ENCODE data around the gene JADE1.

Gene JADE1

DNA sequence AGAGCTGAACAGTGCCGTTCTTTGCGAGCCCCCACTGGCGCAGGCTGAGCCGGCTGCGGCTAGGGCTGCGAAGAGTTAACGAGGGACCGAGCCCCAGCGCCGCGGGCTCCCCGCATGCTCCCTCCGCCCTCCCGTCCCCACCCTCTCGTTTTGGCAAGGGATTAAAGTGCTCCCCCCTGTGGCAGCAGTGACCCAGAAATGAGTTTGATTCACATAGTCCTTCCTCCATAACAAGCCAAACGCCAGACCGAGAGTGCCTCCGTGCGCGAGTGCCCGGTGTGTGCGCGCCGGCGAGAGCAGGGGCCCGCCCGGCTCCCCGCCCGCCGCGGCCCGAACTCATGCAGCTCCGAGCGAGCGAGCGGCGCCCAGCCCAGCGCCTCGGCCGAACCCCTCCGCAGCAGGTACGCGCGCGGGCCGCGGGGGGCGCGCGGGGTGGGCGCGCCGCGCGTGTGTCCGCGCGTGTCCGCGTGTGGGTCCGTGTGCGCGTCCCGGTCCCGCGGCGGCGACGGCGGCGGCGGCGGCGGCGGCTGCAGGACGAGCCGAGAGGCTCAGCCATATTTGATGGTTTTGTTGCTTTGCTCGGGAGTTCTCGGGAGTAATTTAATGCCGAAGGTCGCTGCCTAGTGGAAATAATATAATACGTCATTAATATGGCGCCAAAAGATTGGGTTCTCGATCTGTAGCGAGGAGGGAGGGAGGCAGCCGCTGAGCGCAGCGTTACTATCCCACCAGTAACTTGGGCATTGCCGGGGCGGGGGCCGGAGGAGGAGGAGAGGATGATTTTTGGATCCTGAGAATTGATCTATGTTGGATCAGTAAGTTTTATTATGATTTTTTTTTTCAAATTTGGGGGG is at the start of gene JADE1:
Gene JADE1 (plus strand): TSS at position 224 of the 854 bp plus-strand sequence. CDS start 22,059 bp downstream, outside the sequence.
- DNase-seq (ENCODE audit: low spot score): peak; percentile 91

DNA sequence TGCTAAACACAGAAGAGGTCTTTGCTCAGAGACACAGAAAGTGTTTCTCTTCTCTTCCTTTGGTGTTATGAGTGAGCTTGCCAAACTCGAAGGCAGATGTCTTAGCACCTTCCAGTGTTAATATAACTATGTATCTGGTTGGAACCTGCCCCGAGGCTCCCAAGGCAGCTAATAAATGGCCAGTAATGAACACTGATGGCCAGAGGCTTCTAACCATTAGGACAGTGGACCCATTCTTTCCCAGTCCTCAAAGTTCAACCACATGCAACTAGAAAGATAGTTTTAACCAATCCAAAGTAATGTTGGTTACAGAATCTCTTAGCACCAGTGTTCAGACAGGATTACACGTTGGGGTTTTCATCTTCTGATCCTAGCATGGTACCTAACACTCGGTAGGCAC is 42.7 kb upstream of the JADE1 start:
- DNase-seq (ENCODE audit: low spot score): peak; percentile 56

DNA sequence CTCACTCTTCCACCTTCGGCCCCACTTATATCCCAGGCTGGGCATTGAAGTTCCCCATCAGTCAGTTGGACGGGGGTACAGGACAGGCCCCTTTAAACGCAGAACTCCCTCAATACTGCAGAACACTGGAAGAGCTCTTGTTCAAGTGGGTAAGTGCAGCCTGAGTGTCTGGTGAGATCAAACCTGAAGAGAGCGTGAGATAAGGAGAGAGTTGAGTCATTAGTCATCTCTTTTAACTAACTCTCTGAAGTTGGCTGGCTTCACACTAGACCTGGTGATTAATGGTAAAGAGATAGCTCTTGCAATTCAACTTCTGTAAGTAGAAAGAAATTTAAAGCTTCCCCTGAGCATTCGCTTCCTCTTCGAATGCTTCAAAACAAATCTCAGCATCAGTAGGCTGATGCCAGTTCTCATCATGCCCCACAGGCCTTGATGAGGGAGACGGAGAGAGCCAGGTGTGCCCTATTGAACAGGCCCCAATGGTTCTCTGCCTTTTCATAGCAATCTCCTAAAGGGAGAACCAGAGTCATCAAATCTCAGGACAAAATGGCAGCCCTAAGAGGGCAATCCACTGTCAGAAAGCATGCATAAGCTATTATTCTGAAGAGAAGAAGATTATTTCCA is 41.0 kb upstream of the JADE1 start:
- DNase-seq (ENCODE audit: low spot score): no peak

DNA sequence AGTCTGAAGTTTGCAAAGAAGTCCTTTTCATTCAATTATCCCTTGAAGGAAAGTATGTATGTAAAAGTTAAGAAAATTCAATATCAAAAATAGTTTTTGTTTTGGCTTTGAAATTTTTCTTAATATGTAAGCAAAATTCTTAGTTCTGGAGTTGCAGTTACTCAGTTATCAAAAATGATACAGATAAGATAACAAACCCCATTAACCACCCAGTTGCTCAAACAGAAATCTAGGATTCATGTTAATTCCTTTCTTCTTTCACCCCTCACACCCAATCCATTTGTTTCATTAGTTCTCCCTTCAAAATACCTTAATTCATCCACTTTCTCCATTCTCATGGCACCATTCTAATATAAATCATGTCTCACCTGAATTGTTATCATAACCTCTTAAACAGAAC is 40.5 kb upstream of the JADE1 start:
- no peak for DNase-seq (ENCODE audit: low spot score)

DNA sequence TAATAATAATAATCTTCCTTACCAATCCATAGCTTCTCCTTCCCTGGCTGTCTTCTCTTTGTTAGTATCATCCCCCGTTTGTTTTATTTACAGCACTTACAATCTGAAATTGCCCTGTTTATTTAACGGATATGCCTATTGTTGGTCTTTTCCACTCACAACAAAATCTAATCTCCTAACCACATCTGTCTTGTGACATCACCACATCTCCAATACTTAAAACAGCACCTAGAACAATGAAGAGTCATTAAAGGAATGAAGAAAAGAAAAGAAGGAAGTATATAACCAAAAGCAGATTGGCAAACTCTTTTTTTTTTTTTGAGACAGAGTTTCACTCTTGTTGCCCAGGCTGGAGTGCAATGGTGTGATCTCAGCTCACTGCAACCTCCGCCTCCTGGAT is 38.7 kb upstream of the JADE1 start:
- no peak for DNase-seq (ENCODE audit: low spot score)

DNA sequence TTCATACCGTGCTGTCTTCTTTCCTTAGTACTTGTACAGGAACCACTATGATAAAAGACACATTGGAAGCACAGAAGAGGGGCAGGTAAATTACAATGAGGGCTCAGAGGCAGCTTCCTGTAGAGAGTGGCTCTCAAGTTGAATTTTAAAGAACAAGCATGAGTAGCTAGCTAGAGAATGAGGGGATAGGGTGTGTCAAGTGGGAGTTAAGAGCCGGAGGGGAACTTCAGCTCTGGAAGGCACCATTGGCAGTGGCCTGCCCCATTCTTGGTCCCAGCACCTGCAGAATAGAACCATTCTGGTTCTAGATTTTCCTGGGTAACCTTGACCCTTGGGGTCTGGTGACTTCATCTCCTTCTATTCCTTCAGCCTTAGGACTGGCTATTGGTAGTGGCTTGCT is 34.0 kb upstream of the JADE1 start:
- DNase-seq (ENCODE audit: low spot score): no peak

DNA sequence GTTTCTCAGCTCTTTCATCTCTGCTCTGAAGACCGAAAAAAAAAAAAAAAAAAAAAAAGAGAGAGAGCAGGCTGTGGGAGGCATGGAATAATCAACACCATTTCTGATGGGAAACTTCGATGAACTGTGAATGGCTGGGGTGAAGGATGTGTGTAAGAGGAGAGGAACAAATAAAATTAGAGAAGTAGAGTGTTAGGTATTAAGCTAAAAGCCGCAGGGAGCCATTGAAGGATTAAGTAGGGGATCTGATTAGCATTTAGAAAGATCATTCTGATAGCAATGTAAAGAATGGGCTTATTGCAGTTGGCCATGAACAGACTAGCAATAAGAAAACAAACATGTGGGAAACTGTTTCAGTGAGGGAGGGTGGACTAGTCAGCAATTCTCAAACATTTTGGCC is 33.6 kb upstream of the JADE1 start:
- no peak for DNase-seq (ENCODE audit: low spot score)

DNA sequence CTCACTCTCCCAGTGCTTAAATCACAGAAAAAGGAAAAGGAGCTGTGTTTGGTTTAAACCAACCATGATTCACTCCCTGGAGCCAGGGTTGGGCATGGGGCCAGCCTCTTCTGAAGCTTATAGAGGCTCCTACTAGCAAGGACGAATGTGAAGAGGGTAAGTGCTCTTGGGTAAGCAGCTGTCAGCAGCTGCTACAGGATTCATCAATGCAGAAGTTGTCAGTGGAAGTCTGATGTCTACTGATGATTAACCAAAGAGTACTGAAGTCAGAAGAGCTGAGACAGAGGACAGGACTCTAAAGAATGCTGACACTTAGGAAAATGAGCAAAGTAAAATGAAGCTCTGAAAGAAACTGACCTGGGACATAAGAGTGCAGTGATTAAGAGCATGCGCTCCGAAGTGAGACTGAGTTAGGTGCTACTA is 32.7 kb upstream of the JADE1 start:
- DNase-seq (ENCODE audit: low spot score): peak; percentile 44

DNA sequence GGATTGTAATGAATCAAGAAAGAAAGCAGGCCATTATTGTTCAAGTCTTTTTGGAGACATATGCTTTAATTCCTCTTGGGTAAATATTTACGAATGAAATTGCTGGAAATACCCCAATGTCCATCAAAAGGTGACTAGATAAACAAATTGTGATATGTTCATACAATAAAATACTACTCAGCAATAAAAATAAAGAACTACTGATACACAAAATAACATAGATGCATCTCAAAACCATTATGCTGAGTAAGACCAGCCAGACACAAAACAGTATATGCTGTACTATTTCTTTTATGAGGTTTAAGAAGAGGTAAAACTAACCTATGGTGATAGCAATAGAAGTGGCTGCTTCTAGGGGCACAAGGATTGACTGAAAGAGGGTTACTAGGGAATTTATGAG is 28.8 kb upstream of the JADE1 start:
- DNase-seq (ENCODE audit: low spot score): no peak

DNA sequence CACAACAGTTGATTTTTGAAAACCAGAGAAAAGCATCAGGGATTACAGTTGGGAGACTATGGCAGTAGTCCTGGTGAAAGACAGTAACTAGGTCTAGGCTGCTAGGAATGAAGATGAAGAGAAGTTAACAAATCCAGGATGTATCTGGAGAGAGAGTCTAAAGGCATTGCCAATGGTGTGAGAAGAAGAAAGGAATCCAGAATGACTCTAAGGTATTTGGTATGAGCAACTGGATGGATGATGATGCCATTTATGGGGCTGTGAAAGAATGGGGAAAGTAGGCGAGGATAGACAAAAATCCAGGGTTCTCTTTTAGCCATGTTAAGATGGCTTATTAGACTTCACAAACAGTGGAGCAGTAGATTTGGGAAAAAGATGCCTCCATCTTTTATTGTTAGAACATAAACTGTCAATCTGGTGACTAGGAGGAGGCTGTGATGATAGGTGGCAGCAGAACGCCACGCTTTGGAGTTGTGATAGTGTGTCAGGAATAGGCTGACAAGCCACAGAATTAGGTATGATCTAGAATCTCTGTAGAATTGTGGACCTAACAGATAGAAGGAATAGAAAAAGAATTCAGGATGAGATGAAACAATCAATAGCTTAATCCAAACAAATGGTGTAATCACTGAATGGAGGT is 27.3 kb upstream of the JADE1 start:
- no peak for DNase-seq (ENCODE audit: low spot score)

DNA sequence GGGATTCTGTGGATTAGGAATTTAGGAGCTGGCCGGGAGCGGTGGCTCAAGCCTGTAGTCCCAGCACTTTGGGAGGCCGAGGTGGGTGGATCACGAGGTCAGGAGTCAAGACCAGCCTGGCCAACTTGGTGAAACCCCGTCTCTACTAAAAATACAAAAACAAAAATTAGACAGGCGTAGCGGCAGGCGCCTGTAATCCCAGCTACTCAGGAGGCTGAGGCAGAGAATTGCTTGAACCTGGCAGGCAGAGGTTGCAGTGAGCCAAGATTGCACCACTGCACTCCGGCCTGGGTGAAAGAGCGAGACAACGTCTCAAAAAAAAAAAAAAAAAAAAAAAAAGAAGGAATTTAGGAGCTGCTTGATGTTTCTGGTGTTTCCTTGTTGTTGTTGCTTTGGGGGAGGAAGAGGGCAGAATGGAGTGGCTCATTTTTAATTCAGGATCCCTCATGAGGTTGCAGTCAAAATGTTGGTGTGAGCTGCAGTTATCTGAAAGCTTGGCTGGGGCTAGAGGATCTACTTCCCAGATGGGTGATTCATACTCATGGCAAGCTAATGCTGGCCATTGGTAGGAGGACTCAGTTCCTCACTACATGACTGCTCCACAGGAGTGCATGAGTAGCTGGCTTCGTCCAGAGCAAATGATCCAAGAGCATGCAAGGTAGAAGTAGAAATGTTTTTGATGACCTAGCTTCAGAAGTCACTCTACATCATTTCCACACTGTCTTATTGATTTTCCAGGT is 26.5 kb upstream of the JADE1 start:
- no peak for DNase-seq (ENCODE audit: low spot score)

DNA sequence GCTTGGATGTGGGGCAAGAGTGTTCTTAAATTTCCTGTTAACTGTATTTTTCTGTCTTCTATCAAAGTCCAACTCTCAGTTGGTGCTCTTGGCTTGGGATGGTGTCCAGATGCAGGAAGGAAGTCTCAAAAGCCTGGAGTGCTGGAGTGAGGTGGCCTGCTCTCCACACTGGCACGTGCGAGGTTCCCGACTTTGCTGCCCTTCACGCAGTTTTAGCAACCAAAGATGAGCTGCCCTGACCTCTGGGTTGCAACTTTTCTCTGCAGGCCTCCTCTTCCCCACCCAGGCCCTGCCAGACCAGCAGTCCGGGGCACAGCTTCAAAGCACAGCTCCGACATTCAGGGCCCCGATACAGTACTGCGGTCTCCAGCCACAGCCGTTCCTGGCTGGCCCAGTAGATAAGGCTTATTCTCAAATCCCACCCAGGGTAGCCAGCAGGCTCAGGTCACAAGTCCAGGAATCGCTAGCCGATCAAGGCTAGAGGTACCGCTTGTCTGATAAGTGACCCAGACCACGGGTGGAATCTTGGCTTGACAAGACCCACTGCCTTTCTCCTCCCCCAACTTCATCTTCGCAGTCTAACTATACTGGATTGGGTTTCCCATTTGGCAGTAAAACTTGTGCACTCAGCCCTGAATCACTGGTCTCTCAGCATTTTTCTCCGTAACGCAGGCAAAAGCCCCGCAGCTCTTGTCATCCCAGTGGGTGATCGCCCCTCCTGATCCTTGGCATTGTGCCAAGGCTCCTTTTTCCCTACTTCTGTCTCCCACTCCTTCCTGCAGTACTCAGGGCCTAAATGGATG is 21.8 kb upstream of the JADE1 start:
- DNase-seq (ENCODE audit: low spot score): no peak

DNA sequence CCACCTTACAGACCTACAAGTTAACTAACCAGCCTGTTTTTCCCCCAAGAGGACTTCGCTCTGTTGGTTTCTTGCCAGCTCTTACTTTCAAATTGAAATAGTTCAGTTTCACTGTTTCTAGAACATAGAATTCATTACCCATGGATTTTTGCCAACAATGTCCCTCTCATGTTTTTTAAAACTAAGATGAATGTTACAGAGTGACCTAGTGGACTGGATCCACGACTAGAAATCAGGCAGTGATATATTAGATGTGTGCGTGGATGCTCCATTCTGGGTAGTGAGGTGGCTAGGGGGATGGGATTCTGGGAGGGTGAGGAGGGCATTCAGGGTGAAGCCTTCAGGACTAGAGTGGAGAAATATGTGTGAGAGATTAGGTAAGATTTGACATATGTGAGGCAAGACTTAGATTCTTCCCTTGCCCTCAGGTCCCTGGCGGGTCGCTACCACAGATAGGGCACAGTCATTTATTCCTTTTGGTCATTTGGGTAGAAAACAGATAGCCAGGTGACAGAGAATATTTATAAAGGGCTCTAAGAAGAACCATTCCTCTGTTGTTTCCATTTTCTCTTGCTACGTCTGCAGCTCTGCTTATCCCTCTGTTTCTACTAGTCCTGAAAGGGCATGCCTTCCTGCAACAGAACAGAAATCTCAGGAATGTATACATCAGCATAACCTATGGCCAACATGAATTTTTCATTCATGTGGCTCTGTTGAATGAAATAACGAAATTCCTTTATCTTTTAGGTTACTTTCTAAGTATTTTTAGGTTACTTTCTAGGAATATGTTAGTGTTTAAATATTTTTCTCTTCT is 15.4 kb upstream of the JADE1 start:
- no peak for DNase-seq (ENCODE audit: low spot score)

DNA sequence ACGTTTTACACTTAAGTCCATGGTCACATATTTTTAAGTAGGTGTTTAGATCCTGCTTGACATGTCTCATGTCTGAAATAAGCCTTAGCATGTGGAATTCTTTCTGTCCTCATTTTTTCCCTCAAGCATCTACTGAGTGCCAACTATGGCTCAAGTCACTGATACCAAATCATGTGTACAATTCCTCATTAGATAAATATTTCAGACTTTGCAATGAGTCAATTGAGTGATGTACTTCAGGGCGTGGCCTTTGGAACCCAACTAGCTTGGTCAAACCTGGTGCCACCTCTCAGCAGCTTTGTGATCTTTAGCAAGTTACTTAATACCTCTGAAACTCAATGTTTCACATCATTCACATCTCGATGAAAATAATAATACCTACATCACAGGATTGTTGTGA is 12.6 kb upstream of the JADE1 start:
- DNase-seq (ENCODE audit: low spot score): no peak

DNA sequence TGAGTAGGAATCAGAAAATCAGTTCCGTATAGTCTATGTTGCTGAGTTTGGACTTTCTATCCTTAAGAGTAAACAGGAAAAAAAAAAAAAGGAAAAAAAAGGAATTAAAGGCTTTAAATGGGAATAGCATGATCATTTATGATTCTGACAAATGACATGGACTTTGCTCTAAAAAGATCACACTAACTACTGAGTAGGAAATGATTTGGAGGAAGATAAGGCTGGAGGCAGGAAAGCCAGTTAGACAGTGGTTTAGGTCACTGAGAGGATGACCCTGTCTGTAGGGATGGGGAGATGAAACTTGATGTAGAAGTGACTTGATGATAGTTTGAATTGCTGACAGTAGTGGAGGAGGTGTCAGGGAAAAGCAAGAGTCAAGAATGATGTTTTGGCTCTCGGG is 9.2 kb upstream of the JADE1 start:
- no peak for DNase-seq (ENCODE audit: low spot score)

DNA sequence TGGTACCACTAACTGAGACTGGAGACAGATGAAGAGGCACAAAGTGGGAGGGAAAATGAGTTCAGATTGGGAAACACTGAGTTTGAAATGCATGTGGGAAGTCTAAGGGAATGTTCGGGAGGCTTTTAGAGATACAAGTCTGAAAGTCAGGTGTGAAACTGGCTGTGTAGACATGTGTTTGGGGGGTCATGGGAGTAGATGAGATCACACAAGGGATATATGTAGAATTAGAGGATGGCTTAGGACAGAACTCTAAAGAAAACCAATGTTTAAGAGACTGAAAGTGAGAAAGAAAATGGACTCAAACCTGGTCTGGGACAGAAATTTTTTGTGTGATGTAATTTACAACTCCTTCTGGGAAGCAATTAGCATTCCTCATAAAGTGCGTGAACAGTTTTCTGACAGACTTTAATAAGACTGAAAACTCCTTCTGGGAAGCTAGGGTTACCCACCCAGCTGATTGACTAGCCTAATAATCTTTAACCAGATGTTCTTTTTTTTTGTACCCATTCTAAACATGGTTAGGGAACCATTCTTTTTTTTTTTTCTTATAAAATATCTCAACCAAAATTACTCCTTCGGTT is 8.7 kb upstream of the JADE1 start:
- DNase-seq (ENCODE audit: low spot score): no peak

DNA sequence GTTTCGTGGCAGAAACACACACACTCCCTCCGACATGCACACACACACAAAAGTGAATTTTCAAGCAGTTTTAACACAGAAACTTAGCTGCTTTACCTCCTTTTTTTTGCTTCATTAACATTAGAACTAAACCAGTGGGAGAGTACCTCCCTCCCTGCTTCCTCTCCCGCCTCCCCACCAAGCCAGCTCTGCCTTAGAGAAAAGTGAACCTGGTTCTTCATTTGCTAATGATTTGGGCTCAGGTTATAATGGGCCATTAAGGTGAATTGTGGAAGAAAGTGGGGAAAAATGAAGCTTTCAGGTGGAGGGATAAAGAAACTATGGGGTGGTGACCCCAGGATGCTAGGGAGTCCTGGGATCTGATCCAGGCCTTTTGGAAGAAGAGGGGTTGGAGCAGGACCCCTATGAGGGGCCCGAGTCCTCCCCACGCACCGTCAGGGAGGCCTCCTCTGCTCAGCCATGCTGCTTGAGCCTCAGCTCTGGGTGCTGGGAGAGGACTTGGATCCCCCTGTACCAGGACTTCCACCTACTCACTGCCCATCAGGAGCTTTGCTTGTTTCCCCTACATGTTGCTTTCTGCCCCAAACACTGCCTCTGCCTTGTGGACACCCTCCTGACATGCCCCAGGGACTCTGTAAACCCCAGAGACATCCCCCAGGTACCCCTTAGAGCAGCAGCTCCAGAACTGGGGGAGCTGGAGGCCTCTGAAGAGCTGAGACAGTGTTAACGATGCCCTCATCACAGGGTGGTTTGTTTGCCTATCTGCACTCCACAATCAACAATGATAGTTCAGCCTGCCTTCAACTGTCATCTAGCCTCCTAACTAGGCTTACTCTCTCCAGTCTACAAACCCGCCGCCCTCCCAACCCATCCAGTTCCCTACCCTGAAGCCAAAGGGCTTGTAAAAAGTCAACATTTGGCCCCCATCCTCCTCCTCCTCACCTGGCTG is 6.5 kb upstream of the JADE1 start:
- DNase-seq (ENCODE audit: low spot score): no peak

DNA sequence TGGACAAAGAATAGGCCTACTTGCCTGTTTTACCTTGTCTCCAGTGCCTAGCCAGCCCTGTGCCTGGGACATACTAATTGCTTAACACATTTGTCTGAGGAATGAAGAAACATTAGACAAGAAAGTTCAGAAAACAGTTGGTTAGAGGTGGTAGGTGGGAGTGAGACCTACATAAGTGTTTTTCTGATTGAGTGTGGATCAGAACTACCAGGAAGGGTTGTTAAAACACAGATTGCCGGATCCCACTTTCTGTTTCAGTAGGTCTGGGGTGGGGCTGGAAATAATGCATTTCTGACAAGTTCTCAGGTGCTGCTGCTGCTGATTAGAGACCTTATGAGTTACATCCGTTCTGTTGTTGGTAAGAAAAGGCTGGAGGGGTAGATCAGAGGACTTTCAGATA is 5.7 kb upstream of the JADE1 start:
- DNase-seq (ENCODE audit: low spot score): no peak

DNA sequence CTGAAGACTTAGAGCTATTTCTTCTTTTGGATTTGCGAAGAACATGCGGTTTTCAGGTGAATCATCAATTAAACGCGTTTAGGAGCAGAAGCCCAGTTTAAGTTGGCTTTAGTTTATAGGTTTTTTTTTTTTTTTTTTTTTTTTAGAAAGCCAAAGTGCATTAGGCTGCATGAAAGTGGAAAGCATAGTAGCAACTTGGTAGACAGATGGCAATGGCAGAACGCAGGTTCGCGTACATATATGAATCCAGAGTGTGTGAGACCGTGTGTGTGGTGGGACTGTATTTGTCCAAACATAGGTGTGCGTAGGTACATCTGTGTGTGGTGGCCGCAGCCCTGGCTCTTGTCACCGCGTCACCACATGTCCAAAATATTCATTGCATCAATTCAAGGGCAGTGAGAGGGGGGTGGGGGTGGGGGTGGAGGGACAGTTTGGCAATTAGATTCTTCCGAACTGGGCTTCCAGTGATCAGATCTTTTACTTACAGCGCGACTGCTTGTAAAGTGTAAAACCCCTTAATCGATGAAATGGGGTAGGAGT is 901 bp downstream of the JADE1 start:
- DNase-seq (ENCODE audit: low spot score): no peak

Measured in COLO829 (cell line).